Measurements from ENCODE around the gene LAMA2. TPM values are rescaled to one million over a fixed set of nuclear protein-coding genes. Genes with fewer than 3 reads are reported as not detected.
A peak's percentile ranks its signal among the peaks of the same experiment; 100 is the strongest.

LAMA2 gene
- total RNA-seq, 1 donor from 2014 or later = 1.8 TPM

DNA sequence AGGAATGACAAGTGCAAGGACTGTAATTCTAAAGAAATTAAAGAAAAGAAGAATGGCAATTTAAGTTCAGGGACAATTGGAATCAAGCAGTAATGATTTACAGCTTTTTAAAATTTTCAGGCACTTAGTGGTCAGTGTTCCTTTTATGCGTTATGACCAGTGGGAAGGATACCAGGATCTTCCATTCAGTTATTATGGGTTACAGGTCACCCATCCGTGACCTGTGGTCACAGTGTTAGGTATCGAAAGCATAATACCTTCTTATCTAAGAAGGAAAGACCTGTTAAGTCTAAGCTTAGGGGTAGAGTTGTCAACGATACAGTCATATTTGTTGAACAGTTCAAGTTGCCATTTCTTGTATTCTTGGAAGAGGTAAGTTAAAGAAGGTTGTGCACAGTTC is 253.8 kb downstream of the LAMA2 start:
- Mint-ChIP-seq H3K4me3 (ENCODE audit: unreplicated experiment) (no peak overlapping the region), H3K9me3 (ENCODE audit: unreplicated experiment) (no peaks in the 10 kb centered on the region), H3K36me3 (ENCODE audit: low read depth, unreplicated experiment) (no peaks in the 10 kb centered on the region), H3K27me3 (ENCODE audit: low read depth, unreplicated experiment) (no peaks in the 10 kb centered on the region), H3K4me1 (ENCODE audit: low read depth, unreplicated experiment) (peaks cover 5% of the 10 kb centered on the region), H3K27ac (ENCODE audit: unreplicated experiment) (no peak overlapping the region)
- H3K27ac ChIP-seq (ENCODE audit: low read depth, low read length) = no peak overlapping the region
- FAIRE-seq = no peak
- no peaks in the 10 kb centered on the region for H3K4me1 ChIP-seq (ENCODE audit: insufficient read depth, low read length)
- no peaks in the 10 kb centered on the region for H3K9me3 ChIP-seq (ENCODE audit: insufficient read depth, low read depth, low read length)
- H3K36me3 ChIP-seq (ENCODE audit: insufficient read depth, low read length) = no peaks in the 10 kb centered on the region
- H3K4me3 ChIP-seq (ENCODE audit: insufficient read depth, low read depth, low read length) = no peak overlapping the region
- TF ChIP-seq EZH2 (IDR thresholded peaks at IDR 0.05; ENCODE audit: insufficient read depth, low read length) = no peak
- TF ChIP-seq, protein P1, sequence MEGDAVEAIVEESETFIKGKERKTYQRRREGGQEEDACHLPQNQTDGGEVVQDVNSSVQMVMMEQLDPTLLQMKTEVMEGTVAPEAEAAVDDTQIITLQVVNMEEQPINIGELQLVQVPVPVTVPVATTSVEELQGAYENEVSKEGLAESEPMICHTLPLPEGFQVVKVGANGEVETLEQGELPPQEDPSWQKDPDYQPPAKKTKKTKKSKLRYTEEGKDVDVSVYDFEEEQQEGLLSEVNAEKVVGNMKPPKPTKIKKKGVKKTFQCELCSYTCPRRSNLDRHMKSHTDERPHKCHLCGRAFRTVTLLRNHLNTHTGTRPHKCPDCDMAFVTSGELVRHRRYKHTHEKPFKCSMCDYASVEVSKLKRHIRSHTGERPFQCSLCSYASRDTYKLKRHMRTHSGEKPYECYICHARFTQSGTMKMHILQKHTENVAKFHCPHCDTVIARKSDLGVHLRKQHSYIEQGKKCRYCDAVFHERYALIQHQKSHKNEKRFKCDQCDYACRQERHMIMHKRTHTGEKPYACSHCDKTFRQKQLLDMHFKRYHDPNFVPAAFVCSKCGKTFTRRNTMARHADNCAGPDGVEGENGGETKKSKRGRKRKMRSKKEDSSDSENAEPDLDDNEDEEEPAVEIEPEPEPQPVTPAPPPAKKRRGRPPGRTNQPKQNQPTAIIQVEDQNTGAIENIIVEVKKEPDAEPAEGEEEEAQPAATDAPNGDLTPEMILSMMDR (IDR thresholded peaks at IDR 0.05; ENCODE audit: insufficient read depth, low read depth, low read length) = no peak
- no peak overlapping the region for H2AFZ ChIP-seq (ENCODE audit: low read depth, low read length)
- H3K27me3 ChIP-seq (ENCODE audit: insufficient read depth, low read length) = no peaks in the 10 kb centered on the region
- H4K20me1 ChIP-seq (ENCODE audit: insufficient read depth, low read length) = no peaks in the 10 kb centered on the region
- no peak overlapping the region for H3K4me2 ChIP-seq (ENCODE audit: low read length)
- H3K9ac ChIP-seq (ENCODE audit: low read length) = no peak overlapping the region
- H3K79me2 ChIP-seq (ENCODE audit: insufficient read depth, low read length) = no peaks in the 10 kb centered on the region
- DNase-seq (ENCODE audit: low read depth) = no peak

GRCh38 chr6:129138739-129139405 is 255.9 kb downstream of the LAMA2 start:
- H4K20me1 ChIP-seq (ENCODE audit: insufficient read depth, low read length) = no peaks in the 10 kb centered on the region
- H3K4me3 ChIP-seq (ENCODE audit: insufficient read depth, low read depth, low read length) = no peak overlapping the region
- H3K9ac ChIP-seq (ENCODE audit: low read length) = no peak overlapping the region
- H3K27me3 ChIP-seq (ENCODE audit: insufficient read depth, low read length) = no peaks in the 10 kb centered on the region
- Mint-ChIP-seq H3K4me3 (ENCODE audit: unreplicated experiment) (no peak overlapping the region), H3K36me3 (ENCODE audit: low read depth, unreplicated experiment) (no peaks in the 10 kb centered on the region), H3K4me1 (ENCODE audit: low read depth, unreplicated experiment) (peaks cover 2% of the 10 kb centered on the region), H3K27me3 (ENCODE audit: low read depth, unreplicated experiment) (no peaks in the 10 kb centered on the region), H3K9me3 (ENCODE audit: unreplicated experiment) (no peaks in the 10 kb centered on the region), H3K27ac (ENCODE audit: unreplicated experiment) (no peak overlapping the region)
- H2AFZ ChIP-seq (ENCODE audit: low read depth, low read length) = no peak overlapping the region
- DNase-seq (ENCODE audit: low read depth) = no peak
- H3K27ac ChIP-seq (ENCODE audit: low read depth, low read length) = no peak overlapping the region
- H3K9me3 ChIP-seq (ENCODE audit: insufficient read depth, low read depth, low read length) = no peaks in the 10 kb centered on the region
- no peaks in the 10 kb centered on the region for H3K4me1 ChIP-seq (ENCODE audit: insufficient read depth, low read length)
- FAIRE-seq = no peak
- H3K36me3 ChIP-seq (ENCODE audit: insufficient read depth, low read length) = no peaks in the 10 kb centered on the region
- no peak overlapping the region for H3K4me2 ChIP-seq (ENCODE audit: low read length)
- no peaks in the 10 kb centered on the region for H3K79me2 ChIP-seq (ENCODE audit: insufficient read depth, low read length)
- TF ChIP-seq EZH2 (IDR thresholded peaks at IDR 0.05; ENCODE audit: insufficient read depth, low read length) = no peak
- TF ChIP-seq, protein P1 (IDR thresholded peaks at IDR 0.05; ENCODE audit: insufficient read depth, low read depth, low read length) = no peak

DNA sequence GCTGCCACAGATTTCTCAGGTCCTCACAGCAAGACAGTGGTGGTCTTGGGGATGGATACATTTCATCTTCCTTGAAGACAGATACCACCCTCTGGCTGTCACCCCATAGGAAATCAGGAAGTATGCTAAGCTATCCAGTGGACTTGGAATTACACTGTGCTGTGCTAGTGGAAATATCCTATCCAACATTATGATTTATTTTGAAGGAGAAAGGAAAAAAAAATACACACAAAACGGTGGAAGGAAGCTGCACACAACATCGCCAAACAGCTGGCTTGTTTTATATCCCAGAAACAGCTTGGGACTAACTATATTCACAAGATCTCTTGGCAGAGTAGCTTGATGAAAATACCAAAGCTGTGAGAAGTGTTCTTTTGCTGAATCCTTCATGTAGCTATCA is 257.6 kb downstream of the LAMA2 start:
- Histone ChIP-seq H3K79me2 (ENCODE audit: insufficient read depth, low read length) (no peaks in the 10 kb centered on the region), H3K27me3 (ENCODE audit: insufficient read depth, low read length) (no peaks in the 10 kb centered on the region), H3K4me3 (ENCODE audit: insufficient read depth, low read depth, low read length) (no peak overlapping the region), H4K20me1 (ENCODE audit: insufficient read depth, low read length) (no peaks in the 10 kb centered on the region), H3K4me1 (ENCODE audit: insufficient read depth, low read length) (no peaks in the 10 kb centered on the region), H2AFZ (ENCODE audit: low read depth, low read length) (no peak overlapping the region), H3K36me3 (ENCODE audit: insufficient read depth, low read length) (no peaks in the 10 kb centered on the region), H3K9me3 (ENCODE audit: insufficient read depth, low read depth, low read length) (no peaks in the 10 kb centered on the region), H3K27ac (ENCODE audit: low read depth, low read length) (no peak overlapping the region), H3K9ac (ENCODE audit: low read length) (no peak overlapping the region), H3K4me2 (ENCODE audit: low read length) (no peak overlapping the region)
- Mint-ChIP-seq H3K4me3 (ENCODE audit: unreplicated experiment) (no peak overlapping the region), H3K36me3 (ENCODE audit: low read depth, unreplicated experiment) (no peaks in the 10 kb centered on the region), H3K4me1 (ENCODE audit: low read depth, unreplicated experiment) (no peaks in the 10 kb centered on the region), H3K27ac (ENCODE audit: unreplicated experiment) (no peak overlapping the region), H3K27me3 (ENCODE audit: low read depth, unreplicated experiment) (no peaks in the 10 kb centered on the region), H3K9me3 (ENCODE audit: unreplicated experiment) (no peaks in the 10 kb centered on the region)
- TF ChIP-seq, protein P1 (IDR thresholded peaks at IDR 0.05; ENCODE audit: insufficient read depth, low read depth, low read length) = no peak
- TF ChIP-seq EZH2 (IDR thresholded peaks at IDR 0.05; ENCODE audit: insufficient read depth, low read length) = no peak
- FAIRE-seq = peak; percentile 20
- DNase-seq (ENCODE audit: low read depth) = no peak
